Psoas muscle (tissue), 8 donors: ENCODE data around the gene TMEM203. TPM values are rescaled to one million over a fixed set of nuclear protein-coding genes. Genes with fewer than 3 reads are reported as not detected.

Experiments
- ATAC-seq, 4 donors: fragments of 200-7000 bp; cut with Tn5 transposase; one replicate each; pipeline ENCODE4 v1.9.1; 2020; ENCODE audit warnings: moderate library complexity in 3 of 4, mild to moderate bottlenecking in 2 of 4
- DNase-seq, 2 donors: peaks; one replicate each; pipeline ENCODE4 v3.0.0-alpha.2; 2020
- H3K27ac ChIP-seq: fragments of 200-600 bp; one replicate; pipeline ENCODE4 v1.8.0; 2022
- H3K27me3 ChIP-seq, 3 donors: fragments of 200-600 bp in 1 of 3; one replicate each; pipeline versions ENCODE4 v1.6.1 to v1.8.0; 2013 to 2022; ENCODE audit warnings: low read length in 2 of 3, mild to moderate bottlenecking in 2 of 3, moderate library complexity in 1 of 3; ENCODE audit not compliant: insufficient read depth in 3 of 3
- H3K36me3 ChIP-seq, 2 donors: fragments of 200-600 bp in 1 of 2; one replicate each; pipeline versions ENCODE4 v1.6.1 to v1.8.0; 2013 to 2022; ENCODE audit warnings: low read depth in 1 of 2, mild to moderate bottlenecking in 1 of 2, moderate library complexity in 1 of 2; ENCODE audit not compliant: insufficient read depth in 1 of 2
- H3K4me1 ChIP-seq: fragments of 200-600 bp; one replicate; pipeline ENCODE4 v1.8.0; 2022
- H3K4me3 ChIP-seq: fragments of 200-600 bp; one replicate; pipeline ENCODE4 v1.8.0; 2022; ENCODE audit warnings: mild to moderate bottlenecking
- H3K9me3 ChIP-seq: fragments of 200-600 bp; one replicate; pipeline ENCODE4 v1.8.0; 2022
- WGBS, 3 donors: extraction: QIAGEN DNeasy Blood & Tissue Kit; methylation state at CpG; one replicate each; pipeline versions ENCODE4 v1.1.6 to v1.1.7; 2013; 5-methylcytosine and 5-hydroxymethylcytosine counted together
- intact Hi-C, 2 donors: fragments of 100-400 bp; cut with DNase I; formaldehyde crosslinking; loops; one replicate each; pipeline versions ENCODE4 v1.11.0 to v1.14.2; 2022
- polyA plus RNA-seq, 3 donors: library from polyadenylated mRNA; stranded (reverse); fragments of 200-250 nt; gene quantifications; one replicate each; pipeline ENCODE4 v1.2.3, GENCODE V29; 2013
- total RNA-seq, 4 donors: library from RNA; stranded (reverse); fragmentation: NEBNext Ultra II Directional in 2 of 4; extraction: Animal tissue kit (Norgen Biotek cat#: 25700) in 2 of 4; gene quantifications; one replicate each; pipeline versions ENCODE4 v1.2.1 to v1.2.4, GENCODE V29; 2021 to 2023
- TF ChIP-seq, protein P1 (sequence below): fragments of 200-600 bp; IDR thresholded peaks from one replicate; pipeline ENCODE4 v1.8.0; 2022; ENCODE audit warnings: antibody characterized with exemption
- donor health status: healthy with polysubstance abuse.
- donor health status: DM: no; HTN: no; CAD: no; lungs with moderate emphysema.
- donor health status: Bipolar disorder and iron deficiency.
- donor health status: healthy.
- donor health status: DM: yes; HTN: yes; CAD: no.
- donor health status: DM: no; HTN: no; CAD: no.
- donor health status: DM: no; HTN: no; CAD: no.
- donor health status: DM: yes; HTN: yes; CAD: no.

The TMEM203 gene
- total and polyA plus RNA-seq, 7 donors = 30.6 to 71.6 (median 36.9) TPM

- ATAC-seq (no peak), DNase-seq (no peak)
- intact Hi-C loops = no loop called here
- TF ChIP-seq, protein P1, sequence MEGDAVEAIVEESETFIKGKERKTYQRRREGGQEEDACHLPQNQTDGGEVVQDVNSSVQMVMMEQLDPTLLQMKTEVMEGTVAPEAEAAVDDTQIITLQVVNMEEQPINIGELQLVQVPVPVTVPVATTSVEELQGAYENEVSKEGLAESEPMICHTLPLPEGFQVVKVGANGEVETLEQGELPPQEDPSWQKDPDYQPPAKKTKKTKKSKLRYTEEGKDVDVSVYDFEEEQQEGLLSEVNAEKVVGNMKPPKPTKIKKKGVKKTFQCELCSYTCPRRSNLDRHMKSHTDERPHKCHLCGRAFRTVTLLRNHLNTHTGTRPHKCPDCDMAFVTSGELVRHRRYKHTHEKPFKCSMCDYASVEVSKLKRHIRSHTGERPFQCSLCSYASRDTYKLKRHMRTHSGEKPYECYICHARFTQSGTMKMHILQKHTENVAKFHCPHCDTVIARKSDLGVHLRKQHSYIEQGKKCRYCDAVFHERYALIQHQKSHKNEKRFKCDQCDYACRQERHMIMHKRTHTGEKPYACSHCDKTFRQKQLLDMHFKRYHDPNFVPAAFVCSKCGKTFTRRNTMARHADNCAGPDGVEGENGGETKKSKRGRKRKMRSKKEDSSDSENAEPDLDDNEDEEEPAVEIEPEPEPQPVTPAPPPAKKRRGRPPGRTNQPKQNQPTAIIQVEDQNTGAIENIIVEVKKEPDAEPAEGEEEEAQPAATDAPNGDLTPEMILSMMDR = no peak
- Histone ChIP-seq H3K36me3 (peaks cover 3 to 72% of the 10 kb centered on the region in 2 donors), H3K27me3 (no peaks in the 10 kb centered on the region), H3K4me1 (no peaks in the 10 kb centered on the region), H3K27ac (no peak overlapping the region), H3K4me3 (no peak overlapping the region), H3K9me3 (no peaks in the 10 kb centered on the region)
- WGBS, 3 donors = 87 to 88% (median 88%) methylated on average over 19 of the region's 19 CpGs
Measured at GRCh38 chr9:137178939-137179630, 26.4 kb downstream of the TMEM203 start.

- ATAC-seq (no peak), DNase-seq (no peak)
- WGBS, 3 donors = 83 to 89% (median 88%) methylated on average over 21 to 23 of the region's 23 CpGs
- Histone ChIP-seq H3K9me3 (no peaks in the 10 kb centered on the region), H3K27ac (no peak overlapping the region), H3K4me1 (no peaks in the 10 kb centered on the region), H3K36me3 (peaks cover 3 to 67% of the 10 kb centered on the region in 2 donors), H3K27me3 (no peaks in the 10 kb centered on the region), H3K4me3 (no peak overlapping the region)
- intact Hi-C loops = no loop called here
- TF ChIP-seq, protein P1 = no peak
Measured at GRCh38 chr9:137178201-137178938, 27.1 kb downstream of the TMEM203 start.

DNA sequence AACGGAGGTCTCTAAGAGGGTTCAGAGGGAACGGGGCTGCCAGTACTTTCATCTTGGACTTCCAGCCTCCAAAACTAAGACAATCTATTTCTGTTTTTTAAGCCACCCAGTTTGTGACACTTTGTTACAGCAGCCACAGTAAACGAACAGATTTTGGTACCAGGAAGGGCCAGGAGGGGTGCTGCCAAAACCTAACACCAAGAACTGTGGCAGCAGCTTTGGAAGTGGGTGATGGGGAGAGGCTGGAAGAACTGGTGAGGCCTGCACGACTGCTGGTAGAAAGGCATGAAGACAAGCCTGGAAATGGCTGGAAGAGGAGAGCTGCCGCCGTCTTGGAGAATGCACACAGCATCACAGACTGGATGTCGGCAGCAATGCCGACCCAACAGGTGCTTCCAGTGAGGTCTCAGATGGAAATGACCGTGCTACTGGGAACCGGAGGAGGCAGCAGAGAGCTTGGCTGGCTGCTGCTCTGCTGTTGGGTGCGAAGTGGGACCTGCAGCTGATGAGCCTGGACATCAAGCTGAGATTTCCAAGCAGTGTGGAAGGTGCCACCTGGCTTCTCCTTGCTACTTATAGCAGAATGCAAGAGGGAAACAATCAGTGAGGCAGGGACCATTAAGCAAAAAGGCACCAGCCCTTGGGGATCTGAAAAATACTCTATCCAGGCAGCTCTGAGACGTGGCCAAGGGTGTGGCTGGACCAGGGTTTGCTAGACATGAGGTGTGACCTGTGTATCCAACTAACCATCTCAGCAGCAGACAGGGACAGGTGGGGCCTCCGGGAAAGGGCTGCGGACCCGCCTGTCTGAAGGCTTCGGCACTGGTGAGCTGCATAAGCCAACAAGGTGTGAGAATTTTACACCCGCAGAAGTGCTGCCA lies 28.9 kb downstream of the TMEM203 start:
- Histone ChIP-seq H3K36me3 (peaks cover 3 to 48% of the 10 kb centered on the region in 2 donors), H3K27me3 (peaks cover 0 to under 1% (median 0%) of the 10 kb centered on the region in 3 donors), H3K27ac (no peak overlapping the region), H3K4me1 (no peaks in the 10 kb centered on the region), H3K4me3 (no peak overlapping the region), H3K9me3 (no peaks in the 10 kb centered on the region)
- DNase-seq = no peak
- intact Hi-C loops = no loop called here
- 50 to 53% (median 50%) methylated on average over 17 of the region's 17 CpGs for WGBS, 3 donors
- ATAC-seq = peak in 3 of 4 donors; percentile 56 to 72 (median 61)
- TF ChIP-seq, protein P1 = peak; percentile 51

GRCh38 chr9:137175345-137175961 lies 30.0 kb downstream of the TMEM203 start:
- peaks cover 0 to 11% (median 0%) of the 10 kb centered on the region in 3 donors for H3K27me3 ChIP-seq
- DNase-seq = no peak
- 31 to 40% (median 36%) methylated on average over 33 of the region's 33 CpGs for WGBS, 3 donors
- H3K27ac ChIP-seq = no peak overlapping the region
- H3K4me3 ChIP-seq = no peak overlapping the region
- H3K36me3 ChIP-seq = peaks cover 0 to 37% of the 10 kb centered on the region in 2 donors
- peak in 2 of 4 donors; percentile 19 to 22 for ATAC-seq
- intact Hi-C loops = no loop called here
- H3K9me3 ChIP-seq = no peaks in the 10 kb centered on the region
- TF ChIP-seq, protein P1 = no peak
- no peaks in the 10 kb centered on the region for H3K4me1 ChIP-seq
